ENCODE results near the gene SLC11A1. TPM values are rescaled to one million over a fixed set of nuclear protein-coding genes. Genes with fewer than 3 reads are reported as not detected.

The SLC11A1 gene
- total and polyA plus RNA-seq, 8 donors = 4.2 to 20.4 (median 8.9) TPM; not detected in 1

DNA sequence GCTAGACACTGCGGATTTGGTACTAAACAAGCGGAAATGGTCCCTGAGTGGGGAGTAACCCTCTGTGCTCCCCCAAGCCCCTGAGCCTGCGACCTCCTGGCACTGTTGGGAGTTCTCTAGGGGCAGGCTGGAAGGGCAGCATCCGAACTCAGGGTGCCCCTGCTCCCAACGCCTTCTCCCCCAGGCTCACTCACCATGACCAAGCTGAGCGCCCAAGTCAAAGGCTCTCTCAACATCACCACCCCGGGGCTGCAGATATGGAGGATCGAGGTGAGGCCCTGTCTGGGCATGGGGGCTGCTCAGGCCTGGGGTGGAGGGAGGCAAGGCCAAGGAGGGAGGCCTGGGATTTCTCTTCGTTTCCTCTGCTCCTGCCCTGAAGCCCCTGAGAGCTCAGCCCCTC is 41.5 kb downstream of the SLC11A1 start:
- Histone ChIP-seq H3K27me3 (no peaks in the 10 kb centered on the region), H3K36me3 (no peaks in the 10 kb centered on the region), H3K27ac (no peak overlapping the region), H3K4me1 (peaks cover 0 to 7% (median 2%) of the 10 kb centered on the region in 4 donors), H3K9me3 (no peaks in the 10 kb centered on the region), H3K4me3 (no peak overlapping the region)
- 76 to 91% (median 84%) methylated on average over 7 to 9 of the region's 9 CpGs for WGBS, 5 donors
- no peak for DNase-seq
- intact Hi-C loops (cut with DNase I; ENCODE audit: low total_unique reads) = no loop called here
- no peak for TF ChIP-seq EP300 (IDR thresholded peaks at IDR 0.05)

DNA sequence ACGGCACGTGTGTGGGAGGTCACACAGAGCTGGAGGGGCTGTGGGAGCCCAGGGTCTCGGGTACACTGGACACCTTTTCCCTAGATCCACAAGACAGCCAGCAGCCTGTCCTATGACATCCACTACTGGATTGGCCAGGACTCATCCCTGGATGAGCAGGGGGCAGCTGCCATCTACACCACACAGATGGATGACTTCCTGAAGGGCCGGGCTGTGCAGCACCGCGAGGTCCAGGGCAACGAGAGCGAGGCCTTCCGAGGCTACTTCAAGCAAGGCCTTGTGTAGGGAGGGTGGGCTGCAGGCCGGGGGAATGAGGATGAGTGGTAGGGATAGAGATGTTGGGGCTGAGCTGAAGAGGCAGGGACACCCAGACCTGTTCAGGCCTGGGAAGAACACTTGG is 43.5 kb downstream of the SLC11A1 start:
- DNase-seq = no peak
- TF ChIP-seq EP300 (IDR thresholded peaks at IDR 0.05) (no peak), POLR2AphosphoS5 (IDR thresholded peaks at IDR 0.05) (no peak), POLR2A (IDR thresholded peaks at IDR 0.05) (no peak)
- TF ChIP-seq, protein P1, sequence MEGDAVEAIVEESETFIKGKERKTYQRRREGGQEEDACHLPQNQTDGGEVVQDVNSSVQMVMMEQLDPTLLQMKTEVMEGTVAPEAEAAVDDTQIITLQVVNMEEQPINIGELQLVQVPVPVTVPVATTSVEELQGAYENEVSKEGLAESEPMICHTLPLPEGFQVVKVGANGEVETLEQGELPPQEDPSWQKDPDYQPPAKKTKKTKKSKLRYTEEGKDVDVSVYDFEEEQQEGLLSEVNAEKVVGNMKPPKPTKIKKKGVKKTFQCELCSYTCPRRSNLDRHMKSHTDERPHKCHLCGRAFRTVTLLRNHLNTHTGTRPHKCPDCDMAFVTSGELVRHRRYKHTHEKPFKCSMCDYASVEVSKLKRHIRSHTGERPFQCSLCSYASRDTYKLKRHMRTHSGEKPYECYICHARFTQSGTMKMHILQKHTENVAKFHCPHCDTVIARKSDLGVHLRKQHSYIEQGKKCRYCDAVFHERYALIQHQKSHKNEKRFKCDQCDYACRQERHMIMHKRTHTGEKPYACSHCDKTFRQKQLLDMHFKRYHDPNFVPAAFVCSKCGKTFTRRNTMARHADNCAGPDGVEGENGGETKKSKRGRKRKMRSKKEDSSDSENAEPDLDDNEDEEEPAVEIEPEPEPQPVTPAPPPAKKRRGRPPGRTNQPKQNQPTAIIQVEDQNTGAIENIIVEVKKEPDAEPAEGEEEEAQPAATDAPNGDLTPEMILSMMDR (IDR thresholded peaks at IDR 0.05) = no peak
- intact Hi-C loops (cut with DNase I; ENCODE audit: low total_unique reads) = no loop called here
- Histone ChIP-seq H3K4me1 (no peaks in the 10 kb centered on the region), H3K27ac (no peak overlapping the region), H3K4me3 (no peak overlapping the region), H3K9me3 (no peaks in the 10 kb centered on the region), H3K36me3 (no peaks in the 10 kb centered on the region), H3K27me3 (no peaks in the 10 kb centered on the region)
- 79 to 95% (median 84%) methylated on average over 10 of the region's 10 CpGs for WGBS, 5 donors

DNA sequence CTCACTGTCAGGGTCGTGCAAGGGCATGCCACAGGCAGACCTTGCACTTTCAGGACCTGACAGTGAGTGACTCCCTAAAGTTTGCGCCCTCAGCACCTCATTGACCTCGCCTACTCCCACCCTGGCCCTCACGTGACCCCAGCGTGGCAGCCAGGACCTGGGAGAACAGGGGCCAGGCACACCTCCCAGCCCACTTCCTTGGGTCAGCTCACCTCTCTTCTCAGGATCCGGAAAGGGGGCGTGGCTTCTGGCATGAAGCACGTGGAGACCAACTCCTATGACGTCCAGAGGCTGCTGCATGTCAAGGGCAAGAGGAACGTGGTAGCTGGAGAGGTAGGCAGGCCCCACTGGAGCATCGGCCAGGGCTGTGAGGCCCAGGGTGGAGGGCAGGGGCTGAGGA is 45.7 kb downstream of the SLC11A1 start:
- WGBS, 5 donors = 59 to 74% (median 68%) methylated on average over 10 to 11 of the region's 11 CpGs
- TF ChIP-seq POLR2AphosphoS5 (IDR thresholded peaks at IDR 0.05) (no peak), POLR2A (IDR thresholded peaks at IDR 0.05) (no peak), EP300 (IDR thresholded peaks at IDR 0.05) (no peak)
- TF ChIP-seq, protein P1 (IDR thresholded peaks at IDR 0.05) = no peak
- H3K27ac ChIP-seq = no peak overlapping the region
- H3K36me3 ChIP-seq = no peaks in the 10 kb centered on the region
- no peaks in the 10 kb centered on the region for H3K27me3 ChIP-seq
- H3K9me3 ChIP-seq = no peaks in the 10 kb centered on the region
- no peak for DNase-seq
- intact Hi-C loops (cut with DNase I; ENCODE audit: low total_unique reads) = no loop called here
- H3K4me1 ChIP-seq = no peaks in the 10 kb centered on the region
- no peak overlapping the region for H3K4me3 ChIP-seq

DNA sequence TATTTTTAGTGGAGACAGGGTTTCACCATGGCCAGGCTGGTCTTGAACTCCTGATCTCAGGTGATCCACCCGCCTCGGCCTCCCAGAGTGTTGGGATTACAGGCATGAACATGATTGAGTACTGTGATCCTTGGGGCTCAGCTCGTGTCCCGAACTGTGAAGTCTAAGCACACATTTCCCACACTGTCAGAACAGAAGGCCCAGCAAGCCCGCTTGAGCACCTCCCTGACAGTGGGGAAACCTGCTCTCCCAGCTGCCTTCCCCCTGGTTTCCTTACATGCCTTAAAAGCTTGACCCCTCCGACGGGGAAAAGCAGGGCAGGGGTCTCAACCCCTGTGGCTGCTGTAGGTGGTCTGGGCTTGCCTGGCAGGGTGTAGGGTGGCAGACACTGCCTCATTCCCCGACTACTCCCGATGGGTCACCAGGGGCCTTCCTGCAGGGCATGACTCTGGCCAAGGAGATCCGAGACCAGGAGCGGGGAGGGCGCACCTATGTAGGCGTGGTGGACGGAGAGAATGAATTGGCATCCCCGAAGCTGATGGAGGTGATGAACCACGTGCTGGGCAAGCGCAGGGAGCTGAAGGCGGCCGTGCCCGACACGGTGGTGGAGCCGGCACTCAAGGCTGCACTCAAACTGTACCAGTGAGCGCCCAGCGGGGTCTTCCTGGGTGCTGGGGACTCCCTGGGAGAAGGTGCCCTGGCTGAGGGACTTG is 46.9 kb downstream of the SLC11A1 start:
- Histone ChIP-seq H3K4me1 (no peaks in the 10 kb centered on the region), H3K27ac (no peak overlapping the region), H3K9me3 (no peaks in the 10 kb centered on the region), H3K27me3 (no peaks in the 10 kb centered on the region), H3K36me3 (no peaks in the 10 kb centered on the region), H3K4me3 (no peak overlapping the region)
- intact Hi-C loops (cut with DNase I; ENCODE audit: low total_unique reads) = no loop called here
- TF ChIP-seq, protein P1 (IDR thresholded peaks at IDR 0.05) = no peak
- no peak for TF ChIP-seq EP300 (IDR thresholded peaks at IDR 0.05)
- no peak for TF ChIP-seq POLR2AphosphoS5 (IDR thresholded peaks at IDR 0.05)
- TF ChIP-seq POLR2A (IDR thresholded peaks at IDR 0.05) = no peak
- no peak for DNase-seq
- 89 to 97% (median 92%) methylated on average over 20 to 24 of the region's 24 CpGs for WGBS, 5 donors

Measured in stomach (tissue), 9 donors.